Peyer's patch (tissue), 4 donors: ENCODE results near the gene CCDC92B.

Source experiments
- CTCF ChIP-seq, 6 experiments: fragments of 450-650 bp in 4 of 6; fragments of 200-600 bp in 2 of 6; sonication (generic) in 1 of 6; IDR thresholded peaks; one replicate each; pipeline ENCODE4 v1.5.1; 2017 to 2019; ENCODE audit warnings: antibody characterized with exemption in 6 of 6, mild to moderate bottlenecking in 3 of 6, moderate library complexity in 1 of 6
- POLR2A ChIP-seq, 2 donors: fragments of 450-650 bp; IDR thresholded peaks; one replicate each; pipeline ENCODE4 v1.5.1; 2017; ENCODE audit warnings: antibody characterized with exemption in 2 of 2, mild to moderate bottlenecking in 2 of 2, moderate library complexity in 2 of 2

- no peak for TF ChIP-seq CTCF (IDR thresholded peaks at IDR 0.05)
- TF ChIP-seq POLR2A (IDR thresholded peaks at IDR 0.05), result no peak
Measured at GRCh38 chr17:2723505-2723996, 25.9 kb downstream of the CCDC92B start.
